Thymus (tissue), 11 donors: ENCODE measurements around the gene MAP4. TPM values are rescaled to one million over a fixed set of nuclear protein-coding genes. Genes with fewer than 3 reads are reported as not detected.

Experiments used
- DNase-seq, 9 donors: peaks; one replicate each; pipeline ENCODE4 v3.0.0-alpha.2; 2013; ENCODE audit warnings: low spot score in 9 of 9, low read depth in 6 of 9, missing footprints in 1 of 9
- H3K27ac ChIP-seq, 2 donors: one replicate each; pipeline ENCODE4 v1.5.1; 2013; ENCODE audit warnings: control low read depth in 1 of 2, low read depth in 1 of 2, low read length in 1 of 2, mild to moderate bottlenecking in 1 of 2, moderate library complexity in 1 of 2
- H3K27me3 ChIP-seq, 2 donors: one replicate each; pipeline ENCODE4 v1.5.1; 2013; ENCODE audit warnings: low read length in 1 of 2; ENCODE audit not compliant: control insufficient read depth in 2 of 2, insufficient read depth in 1 of 2
- H3K36me3 ChIP-seq, 2 donors: one replicate each; pipeline ENCODE4 v1.5.1; 2013; ENCODE audit warnings: low read length in 1 of 2, mild to moderate bottlenecking in 1 of 2, moderate library complexity in 1 of 2; ENCODE audit not compliant: control insufficient read depth in 2 of 2, insufficient read depth in 2 of 2
- H3K4me1 ChIP-seq, 2 donors: one replicate each; pipeline ENCODE4 v1.5.1; 2013; ENCODE audit warnings: low read length in 2 of 2; ENCODE audit not compliant: control insufficient read depth in 2 of 2, insufficient read depth in 2 of 2
- H3K4me3 ChIP-seq, 2 donors: one replicate each; pipeline ENCODE4 v1.5.1; 2013; ENCODE audit warnings: low read length in 2 of 2, control low read depth in 1 of 2, mild to moderate bottlenecking in 1 of 2
- H3K9me3 ChIP-seq, 2 donors: one replicate each; pipeline ENCODE4 v1.5.1; 2013; ENCODE audit warnings: low read length in 1 of 2, mild to moderate bottlenecking in 1 of 2; ENCODE audit not compliant: control insufficient read depth in 2 of 2, insufficient read depth in 1 of 2
- WGBS: extraction: QIAGEN DNeasy Blood & Tissue Kit; methylation state at CpG from one replicate; pipeline ENCODE4 v1.1.7; 2013; 5-methylcytosine and 5-hydroxymethylcytosine counted together
- polyA plus RNA-seq: library from polyadenylated mRNA; stranded (reverse); fragments of 200-250 nt; gene quantifications from one replicate; pipeline ENCODE4 v1.2.3, GENCODE V29; 2013
- total RNA-seq: library from RNA; stranded (reverse); fragments of 120-200 nt; gene quantifications from one replicate; pipeline ENCODE4 v1.2.4, GENCODE V29; 2013
- donor health status: healthy.

Gene MAP4
- total and polyA plus RNA-seq, 2 donors = 22.3 to 49.8 TPM

GRCh38 chr3:47874438-47874837, 141.8 kb downstream of the MAP4 start:
- Histone ChIP-seq H3K4me1 (peaks cover 0 to 2% of the 10 kb centered on the region in 2 donors), H3K27ac (no peak overlapping the region), H3K36me3 (peaks cover 40 to 41% of the 10 kb centered on the region in 2 donors), H3K4me3 (no peak overlapping the region), H3K27me3 (no peaks in the 10 kb centered on the region), H3K9me3 (peaks cover 0 to 3% of the 10 kb centered on the region in 2 donors)
- 100% methylated on average over 2 of the region's 2 CpGs for WGBS
- no peak for DNase-seq

GRCh38 chr3:47872916-47873315, 143.3 kb downstream of the MAP4 start:
- peaks cover 0 to 2% of the 10 kb centered on the region in 2 donors for H3K4me1 ChIP-seq
- H3K27me3 ChIP-seq = no peaks in the 10 kb centered on the region
- peaks cover 54 to 55% of the 10 kb centered on the region in 2 donors for H3K36me3 ChIP-seq
- 97% methylated on average over 4 of the region's 4 CpGs for WGBS
- peaks cover 0 to 3% of the 10 kb centered on the region in 2 donors for H3K9me3 ChIP-seq
- H3K27ac ChIP-seq = no peak overlapping the region
- DNase-seq = no peak
- no peak overlapping the region for H3K4me3 ChIP-seq

- over 99% methylated on average over 2 of the region's 2 CpGs for WGBS
- Histone ChIP-seq H3K36me3 (peaks cover 68 to 70% of the 10 kb centered on the region in 2 donors), H3K27me3 (no peaks in the 10 kb centered on the region), H3K27ac (no peak overlapping the region), H3K4me1 (no peaks in the 10 kb centered on the region), H3K9me3 (peaks cover 0 to 3% of the 10 kb centered on the region in 2 donors), H3K4me3 (no peak overlapping the region)
- no peak for DNase-seq
Observed at GRCh38 chr3:47871389-47871788, 144.8 kb downstream of the MAP4 start.

- WGBS = 99% methylated on average over 12 of the region's 12 CpGs
- no peaks in the 10 kb centered on the region for H3K27me3 ChIP-seq
- peaks cover 0 to 3% of the 10 kb centered on the region in 2 donors for H3K9me3 ChIP-seq
- peaks cover 68 to 70% of the 10 kb centered on the region in 2 donors for H3K36me3 ChIP-seq
- no peaks in the 10 kb centered on the region for H3K4me1 ChIP-seq
- H3K4me3 ChIP-seq = no peak overlapping the region
- no peak for DNase-seq
- H3K27ac ChIP-seq = no peak overlapping the region
Observed at GRCh38 chr3:47870702-47871260, 145.4 kb downstream of the MAP4 start.

- Histone ChIP-seq H3K9me3 (peaks cover 0 to 3% of the 10 kb centered on the region in 2 donors), H3K36me3 (peaks cover 64 to 69% of the 10 kb centered on the region in 2 donors), H3K4me1 (no peaks in the 10 kb centered on the region), H3K27ac (no peak overlapping the region), H3K27me3 (no peaks in the 10 kb centered on the region), H3K4me3 (no peak overlapping the region)
- DNase-seq = no peak
- WGBS = 98% methylated on average over 3 of the region's 3 CpGs
Observed at GRCh38 chr3:47870156-47870555, 146.1 kb downstream of the MAP4 start.

- no peaks in the 10 kb centered on the region for H3K4me1 ChIP-seq
- over 99% methylated on average over 2 of the region's 2 CpGs for WGBS
- no peak overlapping the region for H3K27ac ChIP-seq
- no peak for DNase-seq
- peaks cover 69 to 82% of the 10 kb centered on the region in 2 donors for H3K36me3 ChIP-seq
- H3K27me3 ChIP-seq = no peaks in the 10 kb centered on the region
- peaks cover 0 to 3% of the 10 kb centered on the region in 2 donors for H3K9me3 ChIP-seq
- no peak overlapping the region for H3K4me3 ChIP-seq
Observed at GRCh38 chr3:47868306-47868705, 147.9 kb downstream of the MAP4 start.

GRCh38 chr3:47867451-47868044, 148.7 kb downstream of the MAP4 start:
- Histone ChIP-seq H3K4me3 (no peak overlapping the region), H3K4me1 (no peaks in the 10 kb centered on the region), H3K9me3 (peaks cover 0 to 3% of the 10 kb centered on the region in 2 donors), H3K27ac (no peak overlapping the region), H3K27me3 (no peaks in the 10 kb centered on the region), H3K36me3 (peaks cover 62 to 77% of the 10 kb centered on the region in 2 donors)
- no peak for DNase-seq
- WGBS = 99% methylated on average over 8 of the region's 8 CpGs

GRCh38 chr3:47865192-47865591, 151.0 kb downstream of the MAP4 start:
- Histone ChIP-seq H3K27ac (no peak overlapping the region), H3K27me3 (no peaks in the 10 kb centered on the region), H3K36me3 (peaks cover 41 to 60% of the 10 kb centered on the region in 2 donors), H3K9me3 (no peaks in the 10 kb centered on the region), H3K4me3 (no peak overlapping the region), H3K4me1 (peaks cover 0 to 4% of the 10 kb centered on the region in 2 donors)
- DNase-seq = no peak
- 95% methylated on average over 3 of the region's 3 CpGs for WGBS

GRCh38 chr3:47863391-47864128, 152.7 kb downstream of the MAP4 start:
- Histone ChIP-seq H3K4me3 (no peak overlapping the region), H3K4me1 (peaks cover 4 to 12% of the 10 kb centered on the region in 2 donors), H3K27me3 (no peaks in the 10 kb centered on the region), H3K27ac (no peak overlapping the region), H3K9me3 (no peaks in the 10 kb centered on the region), H3K36me3 (peaks cover 27 to 43% of the 10 kb centered on the region in 2 donors)
- no peak for DNase-seq
- WGBS = 97% methylated on average over 12 of the region's 12 CpGs
